Neural cell (in vitro differentiated cells): ENCODE data around the gene TENT4A.

Source experiments
- CTCF ChIP-seq: fragments of 450-650 bp; IDR thresholded peaks from 2 replicates; pipeline ENCODE4 v1.5.1; 2014; ENCODE audit warnings: antibody characterized with exemption, mild to moderate bottlenecking, moderate library complexity; ENCODE audit not compliant: poor library complexity, severe bottlenecking
- EZH2 ChIP-seq: fragments of 200-600, 300-800 bp; shearing (Covaris generic), sonication (generic); IDR thresholded peaks from 2 replicates; pipeline ENCODE4 v1.6.1; 2014; ENCODE audit warnings: antibody characterized with exemption, low read length, borderline replicate concordance, mild to moderate bottlenecking; ENCODE audit not compliant: insufficient read depth, poor library complexity, severe bottlenecking
- POLR2AphosphoS5 ChIP-seq: IDR thresholded peaks from 2 replicates; pipeline ENCODE4 v1.6.1; 2012
- RAD21 ChIP-seq: fragments of 450-650 bp; conservative IDR thresholded peaks from 2 replicates; pipeline ENCODE4 v1.6.1; 2014; ENCODE audit warnings: antibody characterized with exemption, mild to moderate bottlenecking, moderate library complexity
- REST ChIP-seq: IDR thresholded peaks from 2 replicates; pipeline ENCODE4 v1.6.1; 2012; ENCODE audit warnings: borderline replicate concordance
- TAF1 ChIP-seq: IDR thresholded peaks from 2 replicates; pipeline ENCODE4 v1.6.1; 2012; ENCODE audit warnings: low read depth

- TF ChIP-seq CTCF = no peak
- TF ChIP-seq POLR2AphosphoS5 = no peak
- TF ChIP-seq TAF1 = no peak
- TF ChIP-seq RAD21 = no peak
- no peak for TF ChIP-seq EZH2
- TF ChIP-seq REST = no peak
Observed at GRCh38 chr5:6803981-6804550, 90.8 kb downstream of the TENT4A start.
